SK-N-SH (cell line): ENCODE data around the gene RHOT2.

Source experiments
- CTCF ChIP-seq: fragments of 200-600 bp; sonication (generic); IDR thresholded peaks from 2 replicates; pipeline ENCODE4 v1.6.1; 2017; ENCODE audit warnings: antibody characterized with exemption, mild to moderate bottlenecking, moderate library complexity
- ELF1 ChIP-seq: IDR thresholded peaks from 2 replicates; pipeline ENCODE4 v1.4.0; 2012
- EP300 ChIP-seq, 2 experiments: IDR thresholded peaks; 2 replicates each; pipeline versions ENCODE4 v1.4.0 to v1.6.1; 2012; ENCODE audit warnings: borderline replicate concordance in 1 of 2, low read depth in 1 of 2, low read length in 1 of 2
- MXI1 ChIP-seq: IDR thresholded peaks from 2 replicates; pipeline ENCODE4 v1.6.1; 2012; ENCODE audit warnings: mild to moderate bottlenecking, low read depth, low read length, improper control_type of control experiment
- POLR2AphosphoS5 ChIP-seq: IDR thresholded peaks from 2 replicates; pipeline ENCODE4 v1.6.1; 2012; ENCODE audit warnings: low read depth, low read length
- REST ChIP-seq: IDR thresholded peaks from 2 replicates; pipeline ENCODE4 v1.6.1; 2012; ENCODE audit warnings: mild to moderate bottlenecking, low read depth, low read length, moderate library complexity
- TAF1 ChIP-seq: IDR thresholded peaks from 2 replicates; pipeline ENCODE4 v1.6.1; 2012; ENCODE audit warnings: low read depth, mild to moderate bottlenecking, low read length, moderate library complexity, borderline replicate concordance
- YY1 ChIP-seq: IDR thresholded peaks from 2 replicates; pipeline ENCODE4 v1.4.0; 2012; ENCODE audit warnings: low read depth, mild to moderate bottlenecking
- TF ChIP-seq, protein P1 (sequence below): fragments of 150-350 bp; IDR thresholded peaks from 2 replicates; pipeline ENCODE4 v1.6.1; 2017; ENCODE audit warnings: antibody characterized with exemption, low read length, low read depth, borderline replicate concordance

- TF ChIP-seq YY1 (no peak), POLR2AphosphoS5 (peak; percentile 73), ELF1 (no peak), CTCF (no peak), EP300 (IDR thresholded peaks at IDR 0.05; ENCODE audit: borderline replicate concordance in 1 of 2, low read depth in 1 of 2, low read length in 1 of 2) (peak in 1 of 2 experiments; percentile 34; a peak in 1 of 4 replicates), REST (no peak; the same call in 1 of the 2 replicates), TAF1 (peak; percentile 41; the same call in 1 of the 2 replicates), MXI1 (peak; percentile 28; the same call in 1 of the 2 replicates)
- TF ChIP-seq, protein P1, sequence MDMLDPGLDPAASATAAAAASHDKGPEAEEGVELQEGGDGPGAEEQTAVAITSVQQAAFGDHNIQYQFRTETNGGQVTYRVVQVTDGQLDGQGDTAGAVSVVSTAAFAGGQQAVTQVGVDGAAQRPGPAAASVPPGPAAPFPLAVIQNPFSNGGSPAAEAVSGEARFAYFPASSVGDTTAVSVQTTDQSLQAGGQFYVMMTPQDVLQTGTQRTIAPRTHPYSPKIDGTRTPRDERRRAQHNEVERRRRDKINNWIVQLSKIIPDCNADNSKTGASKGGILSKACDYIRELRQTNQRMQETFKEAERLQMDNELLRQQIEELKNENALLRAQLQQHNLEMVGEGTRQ = no peak
Observed at GRCh38 chr16:679814-680624, 12.1 kb downstream of the RHOT2 start, which contains the start of gene STUB1.
